ENCODE results near the gene SPPL2C. TPM values are rescaled to one million over a fixed set of nuclear protein-coding genes. Genes with fewer than 3 reads are reported as not detected.

Gene SPPL2C
- total RNA-seq, 1 experiment from 2014 or later: not detected

GRCh38 chr17:45824475-45824874 is 20.2 kb upstream of the SPPL2C start:
- no peak for DNase-seq (ENCODE audit: unreplicated experiment)
- H3K4me3 Mint-ChIP-seq (ENCODE audit: unreplicated experiment): no peak overlapping the region
- intact Hi-C loops (cut with micrococcal nuclease): no loop called here
- ChIA-PET POLR2A (no interaction called here), CTCF (no interaction called here)
- no peak overlapping the region for H3K27ac Mint-ChIP-seq (ENCODE audit: low read depth, unreplicated experiment)
- peaks cover 41% of the 10 kb centered on the region for H3K27me3 Mint-ChIP-seq (ENCODE audit: insufficient read depth, unreplicated experiment)
- no peaks in the 10 kb centered on the region for H3K4me1 Mint-ChIP-seq (ENCODE audit: insufficient read depth, unreplicated experiment)
- no peaks in the 10 kb centered on the region for H3K36me3 Mint-ChIP-seq (ENCODE audit: insufficient read depth, unreplicated experiment)
- H3K9me3 Mint-ChIP-seq (ENCODE audit: unreplicated experiment): no peaks in the 10 kb centered on the region
- no TSS peak for BruUV-seq (replicated peaks)
- TF ChIP-seq CTCF (IDR thresholded peaks at IDR 0.05; ENCODE audit: unreplicated experiment): no peak

- Mint-ChIP-seq H3K27me3 (ENCODE audit: insufficient read depth, unreplicated experiment) (peaks cover 41% of the 10 kb centered on the region), H3K4me1 (ENCODE audit: insufficient read depth, unreplicated experiment) (no peaks in the 10 kb centered on the region), H3K4me3 (ENCODE audit: unreplicated experiment) (no peak overlapping the region), H3K36me3 (ENCODE audit: insufficient read depth, unreplicated experiment) (no peaks in the 10 kb centered on the region), H3K9me3 (ENCODE audit: unreplicated experiment) (no peaks in the 10 kb centered on the region), H3K27ac (ENCODE audit: low read depth, unreplicated experiment) (no peak overlapping the region)
- no peak for DNase-seq (ENCODE audit: unreplicated experiment)
- ChIA-PET CTCF (interaction anchor here (0.7 to 0.8 kb wide), 2 partner anchors 103 to 198 kb away, joined by 3 to 4 read pairs; no protein-coding TSS in a partner anchor), POLR2A (no interaction called here)
- TF ChIP-seq CTCF (IDR thresholded peaks at IDR 0.05; ENCODE audit: unreplicated experiment): no peak
- BruUV-seq (replicated peaks): no TSS peak
- intact Hi-C loops (cut with micrococcal nuclease): no loop called here
Measured at GRCh38 chr17:45824901-45825492, 19.7 kb upstream of the SPPL2C start.

- CTCF ChIA-PET: interaction anchor here (0.7 to 2.6 kb wide), 3 partner anchors 104 to 199 kb away, joined by 3 to 15 read pairs (median 4); no protein-coding TSS in a partner anchor
Measured at GRCh38 chr17:45825792-45826191, 18.9 kb upstream of the SPPL2C start.

More at GRCh38 chr17:45825792-45826191, 18.9 kb upstream of the SPPL2C start:
- H3K27ac Mint-ChIP-seq (ENCODE audit: low read depth, unreplicated experiment): no peak overlapping the region
- H3K9me3 Mint-ChIP-seq (ENCODE audit: unreplicated experiment): no peaks in the 10 kb centered on the region
- BruUV-seq (replicated peaks): no TSS peak
- H3K36me3 Mint-ChIP-seq (ENCODE audit: insufficient read depth, unreplicated experiment): no peaks in the 10 kb centered on the region
- TF ChIP-seq CTCF (IDR thresholded peaks at IDR 0.05; ENCODE audit: unreplicated experiment): no peak
- H3K4me3 Mint-ChIP-seq (ENCODE audit: unreplicated experiment): no peak overlapping the region
- POLR2A ChIA-PET: no interaction called here
- H3K4me1 Mint-ChIP-seq (ENCODE audit: insufficient read depth, unreplicated experiment): no peaks in the 10 kb centered on the region
- peaks cover 41% of the 10 kb centered on the region for H3K27me3 Mint-ChIP-seq (ENCODE audit: insufficient read depth, unreplicated experiment)
- intact Hi-C loops (cut with micrococcal nuclease): no loop called here
- no peak for DNase-seq (ENCODE audit: unreplicated experiment)
